Ovary (tissue), 3 donors: ENCODE data around the gene PRR36.

Experiments used
- CTCF ChIP-seq, 3 donors: fragments of 450-650 bp in 2 of 3; fragments of 200-600 bp in 1 of 3; IDR thresholded peaks; one replicate each; pipeline versions ENCODE4 v1.5.1 to v1.8.0; 2016 to 2022; ENCODE audit warnings: antibody characterized with exemption in 3 of 3, mild to moderate bottlenecking in 1 of 3
- EP300 ChIP-seq: sonication (generic); formaldehyde crosslinking; IDR thresholded peaks from one replicate; pipeline ENCODE4 v1.6.1; 2017; ENCODE audit warnings: antibody characterized with exemption
- donor health status: DM: no; HTN: no; CAD: no.

GRCh38 chr19:7877249-7877836, 3.2 kb upstream of the PRR36 start:
- no peak for TF ChIP-seq CTCF (IDR thresholded peaks at IDR 0.05)
- no peak for TF ChIP-seq EP300
